ENCODE results near the gene GCC1. TPM values are rescaled to one million over a fixed set of nuclear protein-coding genes. Genes with fewer than 3 reads are reported as not detected.

Gene GCC1
- total and polyA plus RNA-seq, 4 donors, result 3.5 to 15.8 (median 12.1) TPM

DNA sequence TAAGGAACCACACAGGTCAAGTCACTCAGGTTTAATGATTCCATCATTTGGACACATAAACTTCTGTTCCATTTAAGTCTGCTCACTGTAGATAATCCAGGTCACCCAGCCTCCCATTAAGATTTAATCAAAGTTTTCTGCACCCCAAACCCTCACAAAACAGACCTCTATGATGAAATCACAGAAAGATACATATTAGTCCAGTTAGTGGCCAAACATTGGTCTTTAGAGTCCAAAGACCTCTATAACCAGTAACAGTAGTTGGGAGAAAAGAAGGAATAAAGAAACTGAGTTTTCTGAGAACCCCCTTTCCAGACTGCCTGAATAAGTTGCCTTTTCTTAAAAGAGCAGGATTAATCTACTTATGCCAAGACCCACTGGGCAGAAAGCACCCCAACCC, 4.8 kb downstream of the GCC1 start:
- TF ChIP-seq, protein P1, sequence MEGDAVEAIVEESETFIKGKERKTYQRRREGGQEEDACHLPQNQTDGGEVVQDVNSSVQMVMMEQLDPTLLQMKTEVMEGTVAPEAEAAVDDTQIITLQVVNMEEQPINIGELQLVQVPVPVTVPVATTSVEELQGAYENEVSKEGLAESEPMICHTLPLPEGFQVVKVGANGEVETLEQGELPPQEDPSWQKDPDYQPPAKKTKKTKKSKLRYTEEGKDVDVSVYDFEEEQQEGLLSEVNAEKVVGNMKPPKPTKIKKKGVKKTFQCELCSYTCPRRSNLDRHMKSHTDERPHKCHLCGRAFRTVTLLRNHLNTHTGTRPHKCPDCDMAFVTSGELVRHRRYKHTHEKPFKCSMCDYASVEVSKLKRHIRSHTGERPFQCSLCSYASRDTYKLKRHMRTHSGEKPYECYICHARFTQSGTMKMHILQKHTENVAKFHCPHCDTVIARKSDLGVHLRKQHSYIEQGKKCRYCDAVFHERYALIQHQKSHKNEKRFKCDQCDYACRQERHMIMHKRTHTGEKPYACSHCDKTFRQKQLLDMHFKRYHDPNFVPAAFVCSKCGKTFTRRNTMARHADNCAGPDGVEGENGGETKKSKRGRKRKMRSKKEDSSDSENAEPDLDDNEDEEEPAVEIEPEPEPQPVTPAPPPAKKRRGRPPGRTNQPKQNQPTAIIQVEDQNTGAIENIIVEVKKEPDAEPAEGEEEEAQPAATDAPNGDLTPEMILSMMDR (IDR thresholded peaks at IDR 0.05; ENCODE audit: control extremely low read depth, extremely low read depth), result no peak
- no peak overlapping the region for H3K27ac ChIP-seq (ENCODE audit: low read depth in 1 of 2, low read length in 1 of 2)
- H3K27me3 ChIP-seq (ENCODE audit: control insufficient read depth in 3 of 3, insufficient read depth in 3 of 3, low read length in 2 of 3), result no peaks in the 10 kb centered on the region
- peaks cover 6 to 27% (median 23%) of the 10 kb centered on the region in 5 donors for H3K4me1 ChIP-seq (ENCODE audit: control insufficient read depth in 5 of 5, insufficient read depth in 5 of 5, low read length in 5 of 5)
- ATAC-seq (ENCODE audit: insufficient read depth, low FRiP score) (no peak), DNase-seq (no peak)
- no peak overlapping the region for H3K9ac ChIP-seq (ENCODE audit: insufficient read depth in 1 of 2, low read length in 2 of 2)
- no peak overlapping the region for H3K4me3 ChIP-seq
- peaks cover 10 to 24% (median 19%) of the 10 kb centered on the region in 4 donors for H3K36me3 ChIP-seq (ENCODE audit: control insufficient read depth in 4 of 4, insufficient read depth in 4 of 4, low read length in 4 of 4)
- no peaks in the 10 kb centered on the region for H3K9me3 ChIP-seq (ENCODE audit: control insufficient read depth in 4 of 4, insufficient read depth in 3 of 4, low read length in 3 of 4)

DNA sequence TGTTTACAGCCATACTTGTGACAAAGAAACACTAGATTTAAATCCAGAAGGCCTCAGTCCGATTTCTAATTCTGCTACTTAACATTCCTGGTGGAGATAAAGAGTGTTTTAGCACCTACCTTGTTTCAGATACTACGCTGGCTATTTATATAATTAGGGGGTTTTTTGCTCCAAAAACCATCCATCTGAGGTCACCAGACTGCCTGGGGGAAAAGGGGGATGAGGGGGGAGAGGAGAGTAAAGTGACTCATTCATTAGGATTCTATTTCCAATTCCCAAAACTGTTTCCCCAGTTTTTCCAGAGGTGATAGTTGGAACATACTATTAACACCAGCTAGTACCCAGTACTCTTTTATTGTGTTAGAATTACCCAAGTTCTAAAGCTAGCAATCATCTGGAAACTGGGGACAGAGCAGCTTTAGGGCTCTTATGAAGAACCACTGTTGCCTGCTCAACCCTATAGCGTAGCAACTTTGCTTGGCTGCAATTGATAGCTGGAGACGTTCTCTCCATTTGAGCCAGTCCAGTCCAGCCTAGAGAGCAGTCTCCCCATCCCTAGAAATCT, 6.6 kb downstream of the GCC1 start:
- H3K27ac ChIP-seq (ENCODE audit: low read depth in 1 of 2, low read length in 1 of 2), result no peak overlapping the region
- TF ChIP-seq, protein P1 (IDR thresholded peaks at IDR 0.05; ENCODE audit: control extremely low read depth, extremely low read depth), result no peak
- WGBS, 2 donors, result 80 to 86% methylated on average over 4 of the region's 4 CpGs
- no peak overlapping the region for H3K9ac ChIP-seq (ENCODE audit: insufficient read depth in 1 of 2, low read length in 2 of 2)
- H3K4me3 ChIP-seq, result no peak overlapping the region
- ATAC-seq (ENCODE audit: insufficient read depth, low FRiP score) (no peak), DNase-seq (no peak)
- H3K9me3 ChIP-seq (ENCODE audit: control insufficient read depth in 4 of 4, insufficient read depth in 3 of 4, low read length in 3 of 4), result no peaks in the 10 kb centered on the region
- peaks cover 10 to 24% (median 19%) of the 10 kb centered on the region in 4 donors for H3K36me3 ChIP-seq (ENCODE audit: control insufficient read depth in 4 of 4, insufficient read depth in 4 of 4, low read length in 4 of 4)
- H3K27me3 ChIP-seq (ENCODE audit: control insufficient read depth in 3 of 3, insufficient read depth in 3 of 3, low read length in 2 of 3), result no peaks in the 10 kb centered on the region
- H3K4me1 ChIP-seq (ENCODE audit: control insufficient read depth in 5 of 5, insufficient read depth in 5 of 5, low read length in 5 of 5), result peaks cover 0 to 18% (median 12%) of the 10 kb centered on the region in 5 donors

DNA sequence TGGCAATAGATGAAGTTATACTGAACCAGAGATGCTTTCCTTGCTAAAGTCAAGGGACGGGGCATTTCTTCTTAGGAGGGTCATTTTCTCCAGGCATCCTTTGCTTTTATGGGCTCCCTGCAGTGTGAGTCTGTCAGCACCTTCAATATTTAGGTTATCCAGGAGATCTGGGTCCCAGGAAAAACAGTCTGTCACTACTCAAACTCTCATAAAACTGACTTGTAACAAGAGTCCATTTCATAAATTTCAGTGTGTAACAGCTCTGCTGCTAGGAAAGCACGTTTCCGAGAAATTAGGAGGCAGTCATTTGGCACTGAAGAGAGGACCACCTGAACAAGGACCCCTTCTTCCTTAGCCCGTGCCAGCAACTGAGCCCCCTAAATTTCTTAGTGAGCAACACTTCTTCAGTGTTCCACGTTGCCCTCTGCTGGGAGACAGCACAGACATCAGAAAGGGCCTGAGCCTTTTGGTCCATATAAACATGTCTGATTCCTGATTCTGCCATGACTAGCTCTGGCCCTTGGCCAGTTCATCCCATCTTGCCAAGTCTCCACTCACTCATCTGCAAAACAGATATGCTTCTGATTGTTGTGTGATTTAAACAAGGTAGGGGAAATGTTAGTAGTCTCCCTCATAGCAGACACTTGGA, 7.2 kb downstream of the GCC1 start:
- DNase-seq, result peak in 1 of 3 donors; percentile 18
- H3K9me3 ChIP-seq (ENCODE audit: control insufficient read depth in 4 of 4, insufficient read depth in 3 of 4, low read length in 3 of 4), result no peaks in the 10 kb centered on the region
- no peak overlapping the region for H3K9ac ChIP-seq (ENCODE audit: insufficient read depth in 1 of 2, low read length in 2 of 2)
- ATAC-seq (ENCODE audit: insufficient read depth, low FRiP score), result no peak
- WGBS, 2 donors, result 81 to 85% methylated on average over 5 of the region's 5 CpGs
- peaks cover 10 to 24% (median 17%) of the 10 kb centered on the region in 4 donors for H3K36me3 ChIP-seq (ENCODE audit: control insufficient read depth in 4 of 4, insufficient read depth in 4 of 4, low read length in 4 of 4)
- TF ChIP-seq, protein P1 (IDR thresholded peaks at IDR 0.05; ENCODE audit: control extremely low read depth, extremely low read depth), result no peak
- H3K27me3 ChIP-seq (ENCODE audit: control insufficient read depth in 3 of 3, insufficient read depth in 3 of 3, low read length in 2 of 3), result no peaks in the 10 kb centered on the region
- no peak overlapping the region for H3K4me3 ChIP-seq
- H3K27ac ChIP-seq (ENCODE audit: low read depth in 1 of 2, low read length in 1 of 2), result no peak overlapping the region
- peaks cover 0 to 14% (median 6%) of the 10 kb centered on the region in 5 donors for H3K4me1 ChIP-seq (ENCODE audit: control insufficient read depth in 5 of 5, insufficient read depth in 5 of 5, low read length in 5 of 5)
